GM21723 (cell line): Measurements from ENCODE around the gene HTRA1.

Source experiments
- ATAC-seq: cut with Tn5 transposase; IDR thresholded peaks from one replicate; pipeline ENCODE4 v1.9.1; 2021; ENCODE audit warnings: mild to moderate bottlenecking, moderate library complexity; ENCODE audit not compliant: unreplicated experiment

Gene HTRA1

DNA sequence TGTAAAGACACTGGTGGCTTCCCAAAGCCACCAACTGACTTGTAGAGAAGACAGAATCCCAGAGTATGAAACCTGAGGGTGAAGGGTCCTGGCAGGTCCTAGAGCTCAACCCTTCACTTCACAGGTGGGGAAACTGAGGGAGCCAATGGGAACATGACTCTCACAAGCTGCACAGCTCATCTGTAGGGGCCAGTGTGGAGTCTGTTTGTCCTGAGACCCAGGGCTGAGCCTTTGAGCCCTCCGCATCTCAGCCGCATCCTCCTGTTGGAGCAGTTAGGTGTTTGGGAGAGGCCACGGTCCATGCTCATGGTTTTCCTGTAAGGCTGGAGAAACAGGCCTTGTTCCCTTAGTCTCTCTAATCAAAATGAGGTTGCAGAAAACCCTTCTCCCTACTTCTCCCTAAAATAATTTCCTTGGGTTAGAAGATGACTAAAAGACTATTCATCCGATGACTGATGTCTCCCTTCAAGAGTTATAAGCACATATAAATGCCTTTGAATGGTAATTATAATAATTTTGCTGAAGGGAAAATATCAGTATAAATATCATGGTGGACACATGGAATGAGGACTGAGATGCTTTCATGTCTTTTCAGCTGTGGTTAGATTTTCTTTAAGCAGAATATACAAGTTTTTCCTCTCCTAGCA is 10.3 kb downstream of the HTRA1 start:
- ATAC-seq = no peak

GRCh38 chr10:122473116-122473515 is 11.8 kb downstream of the HTRA1 start:
- ATAC-seq = no peak

- no peak for ATAC-seq
Observed at GRCh38 chr10:122474131-122474818, 12.9 kb downstream of the HTRA1 start.

DNA sequence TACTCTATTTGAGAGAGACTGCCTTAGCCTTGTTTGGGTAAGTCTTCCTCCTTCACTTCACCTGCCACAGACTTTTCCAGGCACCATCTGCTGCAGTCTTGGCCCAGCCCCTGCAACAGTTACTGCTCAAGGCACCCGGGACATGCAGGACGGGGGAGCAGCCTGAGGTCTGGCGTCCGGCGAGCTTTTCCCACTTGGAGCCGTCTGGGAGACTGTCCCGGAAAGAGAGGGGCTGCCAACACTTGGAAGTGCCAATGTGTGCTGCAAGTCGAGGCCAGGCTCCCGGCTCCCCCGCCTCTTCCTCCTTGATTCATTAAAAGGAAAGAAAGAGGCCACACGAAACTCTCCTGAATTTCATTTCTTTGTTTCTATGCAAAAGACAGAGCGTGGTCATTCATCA is 13.7 kb downstream of the HTRA1 start:
- no peak for ATAC-seq

GRCh38 chr10:122475591-122476332 is 14.4 kb downstream of the HTRA1 start:
- ATAC-seq = no peak

DNA sequence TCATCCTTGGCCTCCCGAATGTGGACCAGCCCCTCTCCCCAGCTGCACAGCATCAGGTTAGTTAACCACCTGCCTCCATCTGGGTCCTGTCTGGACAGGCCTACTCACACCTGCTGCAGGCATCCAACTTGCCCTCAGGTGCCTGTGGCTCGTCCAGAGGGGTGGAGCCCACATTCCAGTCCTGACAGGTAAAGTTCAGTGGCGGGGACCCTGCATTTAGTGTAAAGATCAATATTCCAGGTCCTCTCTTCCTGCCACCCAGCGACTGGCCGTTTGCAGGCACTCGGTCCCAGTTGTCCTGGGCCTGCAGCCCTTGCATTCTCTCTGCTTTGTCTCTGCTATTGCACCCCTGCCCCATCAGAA is 15.0 kb downstream of the HTRA1 start:
- ATAC-seq = no peak

DNA sequence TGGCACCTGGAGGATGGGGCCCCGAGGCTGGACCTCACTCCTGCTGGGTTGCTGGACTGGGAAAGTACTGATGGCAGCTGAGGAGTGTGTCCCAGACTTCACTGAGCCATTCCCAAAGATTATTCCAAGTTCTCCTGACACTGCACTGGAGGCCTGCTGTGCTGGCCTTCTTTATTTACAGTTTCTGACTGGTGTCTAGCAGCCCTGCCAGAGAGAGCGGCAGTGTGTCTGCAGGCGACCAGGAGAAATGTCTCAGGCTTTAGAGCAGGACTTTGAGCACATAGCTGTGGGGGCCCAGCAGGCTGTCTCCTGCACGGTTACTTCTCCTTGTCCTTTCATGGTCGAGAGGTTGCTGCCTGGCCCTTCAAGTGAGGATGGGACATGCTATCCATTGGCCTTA is 16.1 kb downstream of the HTRA1 start:
- no peak for ATAC-seq

DNA sequence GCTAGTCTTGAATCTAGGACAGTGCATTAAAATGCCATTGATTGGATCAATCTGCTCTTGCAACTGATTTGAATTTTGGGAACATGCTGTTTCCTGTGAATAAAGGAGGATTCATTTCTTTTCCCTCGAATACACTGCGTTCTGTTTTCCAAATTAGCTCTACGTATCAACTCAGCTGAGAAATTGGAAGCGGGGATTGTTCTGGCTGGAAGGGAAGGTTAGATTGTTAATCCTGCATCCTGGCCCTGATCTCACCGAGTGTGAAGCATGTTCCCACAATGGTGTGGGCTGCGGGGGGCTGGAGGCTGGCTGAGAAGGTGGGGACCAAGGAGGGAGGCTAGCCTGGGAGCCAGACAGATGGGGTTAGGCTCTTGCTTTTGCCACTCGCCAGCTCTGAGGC is 17.6 kb downstream of the HTRA1 start:
- ATAC-seq = no peak

DNA sequence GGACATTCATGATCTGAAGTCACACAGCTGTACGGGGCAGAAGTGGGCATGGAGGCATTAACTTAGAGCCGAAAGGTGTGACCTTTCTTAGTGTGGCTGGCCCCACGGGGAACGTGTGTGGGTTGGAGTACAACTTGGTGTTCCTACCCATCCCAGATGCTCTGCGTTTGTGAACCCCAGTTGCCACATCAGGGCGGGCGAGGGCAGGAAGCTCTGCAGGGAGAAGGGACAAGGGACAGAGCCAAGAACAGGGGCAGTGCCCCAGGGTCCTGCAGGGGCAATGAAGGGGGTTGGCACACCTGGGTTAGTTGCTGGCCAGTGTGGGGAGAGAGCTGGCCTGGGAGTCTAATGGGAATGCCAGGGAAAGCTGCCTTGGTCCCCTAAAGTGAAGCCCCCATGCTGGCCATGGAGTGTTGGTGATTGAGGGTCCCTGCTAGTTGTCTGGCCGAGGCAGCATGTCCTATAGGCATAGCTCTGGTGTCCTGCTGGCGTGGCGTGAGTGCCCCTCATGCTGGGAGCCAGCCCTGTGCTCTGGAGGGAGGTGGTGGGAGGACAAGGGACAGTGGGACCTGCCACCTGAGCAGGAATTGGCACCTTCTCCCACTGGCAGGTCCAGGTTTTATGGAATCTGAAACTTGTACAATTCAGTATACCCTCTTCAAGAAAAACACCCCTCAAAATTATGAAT is 18.9 kb downstream of the HTRA1 start:
- ATAC-seq = no peak

DNA sequence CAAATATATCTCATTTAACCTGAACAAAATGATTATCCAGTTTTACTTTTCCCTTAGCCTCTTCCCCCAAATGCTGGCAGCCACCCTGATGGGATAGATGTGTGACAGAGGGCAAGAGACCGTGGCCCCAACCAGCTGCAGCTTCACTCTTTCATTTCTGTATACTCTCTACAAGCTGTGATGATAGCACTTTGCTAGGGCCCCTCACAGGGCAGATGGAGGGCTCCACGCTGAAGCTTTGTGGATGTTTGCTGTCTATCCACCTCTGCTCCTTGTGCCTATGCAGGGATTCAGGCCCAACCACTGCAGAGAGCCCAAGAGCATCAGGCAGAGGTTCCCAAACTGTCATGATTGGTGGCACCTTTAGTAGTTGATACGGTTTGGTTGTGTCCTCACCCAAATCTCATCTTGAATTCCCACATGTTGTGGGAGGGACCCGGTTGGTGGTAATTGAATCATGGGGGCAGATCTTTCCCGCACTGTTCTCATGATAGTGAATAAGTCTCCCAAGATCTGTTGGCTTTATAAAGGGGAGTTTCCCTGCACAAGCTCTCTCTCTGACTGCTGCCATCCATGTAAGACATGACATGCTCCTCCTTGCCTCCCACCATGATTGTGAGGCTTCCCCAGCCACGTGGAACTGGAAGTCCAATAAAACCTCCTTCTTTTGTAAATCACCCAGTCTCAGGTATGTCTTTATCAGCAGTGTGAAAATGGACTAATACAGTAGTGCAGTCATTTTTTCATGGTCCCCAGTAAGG is 20.1 kb downstream of the HTRA1 start:
- ATAC-seq = no peak

- no peak for ATAC-seq
Observed at GRCh38 chr10:122484276-122485060, 23.1 kb downstream of the HTRA1 start.

- no peak for ATAC-seq
Observed at GRCh38 chr10:122485670-122486069, 24.3 kb downstream of the HTRA1 start.

- ATAC-seq = no peak
Observed at GRCh38 chr10:122486406-122487080, 25.2 kb downstream of the HTRA1 start.

DNA sequence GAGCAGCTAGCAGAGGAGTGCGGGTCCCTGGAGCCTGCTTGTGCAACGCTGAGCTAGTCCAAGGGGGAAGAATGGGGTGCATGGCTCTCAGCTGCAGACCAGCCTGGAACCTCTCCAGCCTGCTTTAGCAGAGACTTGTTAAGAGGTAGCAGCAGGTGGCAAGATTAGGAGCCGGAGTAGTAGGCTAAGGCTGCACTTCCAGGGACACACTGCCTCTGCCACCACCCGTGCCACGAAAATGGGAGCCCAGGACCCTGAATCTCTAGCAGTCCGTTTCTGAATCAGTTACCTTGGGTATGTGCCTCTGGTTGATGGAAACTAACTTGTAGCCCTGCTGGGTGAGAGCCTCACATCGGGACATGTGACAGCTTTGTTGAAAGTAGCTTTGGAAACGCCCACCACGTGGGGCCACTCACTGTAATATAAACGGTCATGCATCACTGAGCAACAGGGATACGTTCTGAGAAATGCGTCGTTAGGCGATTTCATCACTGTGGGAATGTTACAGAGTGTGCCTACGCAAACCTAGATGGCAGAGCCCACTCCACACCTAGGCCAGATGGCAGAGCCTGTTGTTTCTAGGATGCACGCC is 25.9 kb downstream of the HTRA1 start:
- no peak for ATAC-seq

GRCh38 chr10:122490268-122490667 is 28.9 kb downstream of the HTRA1 start:
- no peak for ATAC-seq

- no peak for ATAC-seq
Observed at GRCh38 chr10:122490786-122491680, 29.7 kb downstream of the HTRA1 start.

- no peak for ATAC-seq
Observed at GRCh38 chr10:122492006-122492405, 30.7 kb downstream of the HTRA1 start.

- ATAC-seq = no peak
Observed at GRCh38 chr10:122492999-122493481, 31.7 kb downstream of the HTRA1 start.
